Measurements from ENCODE around the gene TTLL1. TPM values are rescaled to one million over a fixed set of nuclear protein-coding genes. Genes with fewer than 3 reads are reported as not detected.

The TTLL1 gene
- total RNA-seq (2022; extraction: Qiagen RNA extraction; ENCODE audit: low read depth), result 1.9 to 2.6 TPM (median 2.4 TPM) in 5 replicates

DNA sequence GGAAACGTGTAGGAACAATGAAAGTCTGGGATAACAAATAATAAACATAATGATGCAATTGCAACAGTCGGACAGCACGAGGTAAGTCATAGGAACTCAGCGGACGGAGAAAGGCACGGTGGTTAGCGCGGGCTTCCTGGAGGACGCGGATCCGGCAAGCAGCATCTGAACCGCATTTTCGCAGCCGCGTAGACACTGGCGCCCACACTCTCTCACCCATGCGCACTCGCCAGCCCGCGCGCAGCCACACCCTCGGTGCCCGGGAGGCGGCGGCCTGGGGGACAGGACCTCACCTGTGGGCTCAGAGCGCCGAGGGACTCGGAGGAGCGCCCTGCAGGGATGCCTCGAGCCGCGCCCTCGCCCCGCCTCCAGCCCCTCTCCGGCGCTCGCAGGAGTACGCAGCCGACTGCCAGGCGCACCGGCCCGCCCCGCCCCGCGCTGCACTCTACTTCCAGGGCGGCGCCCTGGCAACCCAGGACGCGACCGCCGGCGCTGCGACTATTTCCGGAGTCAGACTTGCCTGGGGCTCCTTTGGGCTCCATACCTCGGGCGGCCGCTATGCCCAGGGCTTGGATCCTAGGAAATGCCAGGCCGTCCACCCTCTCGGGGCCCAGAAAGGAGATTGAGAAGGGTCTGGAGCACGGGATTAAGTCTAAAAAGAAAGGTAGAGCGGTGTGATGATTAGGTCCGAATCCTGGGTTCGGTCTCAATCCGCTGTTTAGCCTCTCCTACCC is at the start of gene TTLL1:
TSS of gene TTLL1 (minus strand) at position 408 of the 734 bp plus-strand sequence. CDS start 13,805 bp downstream, outside the sequence.

GRCh38 chr22:43110444-43110926 is 21.3 kb upstream of the TTLL1 start, which contains the start of gene BIK:
BIK (plus strand) TSS chr22:43110750; CDS start chr22:43124023, 13,273 bp downstream.

GRCh38 chr22:43014869-43015676 is 74.1 kb downstream of the TTLL1 start, which contains the start of gene PACSIN2:
PACSIN2 (minus strand) TSS chr22:43015149; CDS start chr22:42912080, 103,069 bp downstream.

Other genes with a start within 250 kb of the TTLL1 start
- gene ARFGAP3, start 232.1 kb downstream of the TTLL1 start, total RNA-seq (2022; extraction: Qiagen RNA extraction; ENCODE audit: low read depth), result 19.0 to 24.4 TPM (median 22.3 TPM) in 5 replicates
- 114 to 142 TPM (median 135 TPM) in 5 replicates for gene PACSIN2, start 74.2 kb downstream of the TTLL1 start, total RNA-seq (2022; extraction: Qiagen RNA extraction; ENCODE audit: low read depth)
- gene BIK, start 21.4 kb upstream of the TTLL1 start, total RNA-seq (2022; extraction: Qiagen RNA extraction; ENCODE audit: low read depth), result 1.4 to 2.0 TPM (median 1.5 TPM) in 5 replicates
- 15.9 to 27.7 TPM (median 23.7 TPM) in 5 replicates for gene MCAT, start 54.0 kb upstream of the TTLL1 start, total RNA-seq (2022; extraction: Qiagen RNA extraction; ENCODE audit: low read depth)
- gene TSPO, start 62.2 kb upstream of the TTLL1 start, total RNA-seq (2022; extraction: Qiagen RNA extraction; ENCODE audit: low read depth), result 168 to 233 TPM (median 228 TPM) in 5 replicates
- gene TTLL12, start 97.7 kb upstream of the TTLL1 start, total RNA-seq (2022; extraction: Qiagen RNA extraction; ENCODE audit: low read depth), result 17.5 to 23.5 TPM (median 21.4 TPM) in 5 replicates